Stimulated activated CD4-positive, alpha-beta T cell treated with anti-CD3 and anti-CD28 coated beads, Interleukin-15, amount 100 ng/mL, for 48 hours (primary cell): ENCODE data around the gene INMT.
"Not testable (repeated sequence)": the region's sequence is repeated elsewhere in the genome, so short reads cannot be mapped to it uniquely, and the experiment has no call there.

Source experiments
- DNase-seq, 2 donors: peaks; one replicate each; pipeline ENCODE4 v3.0.0-alpha.2; 2020; ENCODE audit warnings: low read depth in 2 of 2

INMT gene

DNA sequence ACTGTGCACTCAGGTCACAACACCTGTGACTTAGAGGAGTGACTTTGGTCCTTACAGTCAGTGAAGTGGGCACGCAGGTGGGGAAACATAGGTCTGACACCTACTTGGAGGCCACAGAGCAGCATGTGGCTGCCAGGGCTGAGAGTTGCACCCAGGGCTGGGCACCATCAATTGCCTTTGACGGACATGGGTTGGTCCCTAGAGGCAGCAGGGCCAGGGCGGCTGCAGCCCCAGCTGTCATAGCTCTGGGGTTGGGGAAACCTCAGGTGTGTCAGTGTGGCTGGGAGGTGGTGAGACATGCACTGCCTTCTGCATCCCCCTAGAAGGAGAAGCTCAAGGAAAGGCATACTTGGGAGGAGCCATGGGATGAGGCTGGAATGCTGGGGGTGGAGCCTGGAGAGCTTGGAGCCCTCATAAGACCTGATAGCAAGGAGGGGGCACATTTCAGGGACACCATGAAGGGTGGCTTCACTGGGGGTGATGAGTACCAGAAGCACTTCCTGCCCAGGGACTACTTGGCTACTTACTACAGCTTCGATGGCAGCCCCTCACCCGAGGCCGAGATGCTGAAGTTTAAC is at the start of gene INMT:
Gene INMT (plus strand): TSS at position 440 of the 578 bp plus-strand sequence. CDS start 16 bp downstream, at position 456.
- no peak for DNase-seq

GRCh38 chr7:30702200-30702599 is 49.7 kb upstream of the INMT start:
- no peak for DNase-seq

DNA sequence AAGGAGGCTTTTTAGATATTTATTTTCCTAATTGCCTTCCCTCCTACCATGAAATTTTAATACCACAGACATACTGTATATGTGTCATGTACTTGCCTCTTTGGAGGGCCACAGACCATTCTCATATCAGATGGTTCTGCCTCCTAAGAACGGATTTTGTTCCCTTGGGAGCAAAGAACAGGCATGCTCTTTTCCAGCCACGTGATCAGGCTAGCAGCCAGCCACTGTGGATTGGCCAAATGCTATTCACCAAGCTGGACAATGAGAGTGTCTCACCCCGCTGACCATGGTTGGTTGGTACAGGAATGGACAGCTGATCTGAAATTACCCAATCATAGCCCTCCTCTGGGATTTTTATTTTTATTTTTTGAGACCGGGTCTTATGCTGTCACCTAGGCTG is 48.2 kb upstream of the INMT start:
- DNase-seq, result no peak

- DNase-seq, result no peak
Measured at GRCh38 chr7:30705008-30705407, 46.9 kb upstream of the INMT start.

DNA sequence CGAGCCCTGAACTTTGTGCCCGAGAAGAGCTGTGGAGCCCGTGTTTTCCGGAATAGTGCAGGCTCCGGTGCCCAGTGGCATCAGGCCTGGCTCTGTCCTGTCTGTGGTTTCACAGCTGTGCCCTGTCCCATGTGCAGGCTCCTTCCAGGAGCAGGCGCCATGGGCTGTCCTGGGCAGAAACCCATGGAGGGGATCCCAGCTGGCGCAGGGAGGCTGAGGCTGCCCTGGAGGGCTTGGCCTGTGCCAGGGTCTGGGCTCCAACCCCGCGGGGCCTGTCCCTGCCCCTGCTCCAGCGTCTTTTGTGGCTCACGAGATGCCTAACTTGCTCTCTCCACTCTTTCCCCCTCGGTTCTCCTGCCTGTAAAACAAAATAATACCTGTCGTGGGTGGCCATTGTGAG is 46.3 kb upstream of the INMT start:
- no peak for DNase-seq

- DNase-seq, result no peak
Measured at GRCh38 chr7:30706316-30706715, 45.6 kb upstream of the INMT start.

GRCh38 chr7:30706908-30707307 is 45.0 kb upstream of the INMT start:
- no peak for DNase-seq

DNA sequence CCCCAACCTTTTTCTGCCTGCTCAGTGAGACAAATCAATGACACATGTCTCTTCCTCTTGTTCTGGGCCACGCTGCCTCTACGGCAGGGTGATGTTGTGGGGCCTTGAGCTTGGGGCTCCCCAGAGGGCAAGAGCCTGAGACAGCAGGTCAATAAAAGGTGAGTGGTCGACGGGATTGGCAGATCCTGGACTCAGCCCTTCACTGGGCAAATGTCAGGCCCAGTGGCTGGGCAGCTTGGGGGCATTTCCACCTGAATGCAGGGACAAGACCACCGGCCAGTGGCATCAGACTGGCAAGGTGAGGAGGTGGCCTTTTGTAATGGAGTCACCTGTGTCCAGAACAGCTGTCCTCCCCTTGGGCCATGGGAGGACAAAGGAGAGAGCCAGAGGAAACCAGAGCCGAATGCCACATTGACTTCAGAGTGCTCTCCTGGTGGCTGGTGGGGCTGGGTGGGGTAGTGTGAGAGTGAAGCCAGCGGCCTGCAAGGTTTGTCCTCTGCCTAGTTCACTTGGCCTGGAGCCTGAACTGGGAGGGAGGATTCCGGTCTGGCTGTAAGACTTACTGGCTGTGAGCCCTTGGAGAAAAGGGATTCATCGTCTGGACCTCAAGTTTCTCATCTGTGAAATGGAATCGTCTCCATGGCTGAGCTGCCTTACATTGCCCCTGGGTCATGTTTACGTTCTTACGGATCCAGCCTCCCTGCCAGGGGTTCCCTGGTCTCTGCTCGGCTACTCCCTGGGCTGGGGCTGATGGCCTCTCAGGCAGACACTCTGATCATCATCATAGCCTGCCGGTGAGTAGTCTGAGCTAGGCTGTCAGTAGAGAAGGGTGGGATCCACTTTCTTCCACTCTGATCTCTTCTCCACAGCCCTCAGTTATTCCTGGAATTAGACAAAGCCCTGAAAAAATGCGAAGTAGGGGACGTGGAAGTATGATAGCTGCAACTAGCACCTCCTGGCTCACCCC is 44.3 kb upstream of the INMT start:
- no peak for DNase-seq

- DNase-seq, result no peak
Measured at GRCh38 chr7:30708412-30708811, 43.5 kb upstream of the INMT start.

DNA sequence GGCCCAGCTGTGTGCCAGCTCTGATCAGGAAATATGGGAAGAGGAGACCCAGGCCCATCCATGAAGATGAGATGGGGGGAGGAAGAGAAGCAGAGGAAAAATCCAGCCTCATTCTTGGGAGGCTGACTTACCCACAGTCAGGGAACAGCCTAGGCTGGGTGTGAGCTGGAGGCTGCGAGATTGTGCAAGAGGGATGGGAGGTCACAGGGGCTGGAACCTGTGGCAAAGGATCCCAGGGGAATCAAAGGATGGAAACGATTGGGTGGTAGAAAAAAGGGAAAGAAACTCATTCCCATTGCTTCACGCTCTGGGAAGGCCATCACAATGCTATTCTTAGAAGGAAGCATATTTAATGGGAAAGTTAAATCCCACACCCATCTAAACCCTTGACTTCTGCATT is 43.0 kb upstream of the INMT start:
- DNase-seq, result no peak

DNA sequence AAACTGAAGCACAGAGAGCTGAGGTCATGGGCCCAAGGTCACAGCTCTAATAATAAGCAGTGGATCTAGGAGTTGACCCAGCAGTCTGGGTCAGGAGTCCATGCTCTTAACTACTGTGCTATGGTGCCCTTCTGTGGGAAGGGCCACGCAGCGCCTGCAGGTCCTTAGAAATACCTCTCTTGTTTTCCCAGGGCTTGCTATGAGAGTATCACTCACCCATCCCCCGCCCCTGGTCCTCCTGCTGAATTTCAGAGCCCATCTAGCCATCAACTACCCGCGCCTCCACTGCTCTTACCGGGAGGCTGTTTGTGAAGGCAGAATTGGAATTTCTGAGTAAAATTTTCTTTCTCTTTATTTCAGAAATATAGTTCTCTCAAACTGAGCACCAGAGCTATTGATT is 42.4 kb upstream of the INMT start:
- no peak for DNase-seq

DNA sequence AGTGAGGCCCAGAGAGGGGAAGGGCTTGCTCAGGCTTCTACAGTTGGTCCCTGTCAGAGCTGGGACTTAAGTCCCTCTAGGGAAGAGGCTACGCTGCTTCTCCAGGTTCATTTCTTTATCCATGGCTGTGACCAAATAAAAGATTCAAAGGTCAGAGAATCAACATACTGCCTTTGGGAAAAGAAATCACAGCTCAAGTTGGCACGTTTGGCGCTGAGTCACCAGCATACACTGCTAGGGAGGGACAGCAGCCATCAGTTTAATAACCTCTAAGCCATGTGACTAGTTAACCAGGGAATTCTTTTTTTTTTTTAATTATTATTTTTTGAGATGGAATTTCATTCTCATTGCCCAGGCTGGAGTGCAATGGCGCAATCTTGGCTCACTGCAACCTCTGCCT is 41.3 kb upstream of the INMT start:
- no peak for DNase-seq

DNA sequence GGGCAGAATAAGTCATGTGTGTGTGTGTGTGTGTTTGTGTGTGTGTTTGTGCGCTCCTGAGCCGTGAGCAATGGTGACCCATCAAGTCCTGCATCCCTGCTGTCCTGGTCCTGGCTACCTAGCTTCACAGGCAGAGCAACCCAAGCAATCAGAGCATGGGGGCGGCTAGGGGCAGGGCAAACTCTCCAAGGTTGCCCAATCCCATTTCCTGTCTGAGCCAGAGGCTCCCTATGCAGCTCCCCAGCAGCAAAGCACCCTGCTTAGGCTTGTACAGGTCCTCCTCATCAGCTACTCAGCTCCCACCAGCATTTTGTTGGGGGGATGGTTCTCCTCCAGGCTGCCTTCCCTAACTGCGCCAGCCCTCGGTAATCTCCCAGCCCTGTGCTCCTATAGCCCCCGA is 38.5 kb upstream of the INMT start:
- no peak for DNase-seq

DNA sequence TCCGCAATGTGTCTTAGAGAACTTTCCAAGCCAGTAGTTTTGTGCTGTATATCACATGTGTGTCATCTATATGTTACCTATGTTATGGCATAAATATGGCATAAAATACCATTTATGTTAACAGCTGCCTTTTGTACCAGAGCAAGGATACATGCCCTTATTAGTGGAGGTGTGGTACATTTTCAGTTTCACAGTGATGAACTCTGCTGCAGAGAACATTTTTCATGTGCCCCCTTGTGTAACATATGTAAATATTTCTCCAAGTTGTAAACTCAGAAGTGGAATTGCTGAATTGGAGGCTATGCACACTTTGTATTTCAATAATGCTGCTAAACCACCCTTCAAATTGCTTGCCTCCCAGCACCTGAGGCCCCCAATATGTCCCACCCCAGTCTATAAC is 37.8 kb upstream of the INMT start:
- DNase-seq, result no peak

GRCh38 chr7:30717181-30717580 is 34.8 kb upstream of the INMT start:
- DNase-seq, result no peak

DNA sequence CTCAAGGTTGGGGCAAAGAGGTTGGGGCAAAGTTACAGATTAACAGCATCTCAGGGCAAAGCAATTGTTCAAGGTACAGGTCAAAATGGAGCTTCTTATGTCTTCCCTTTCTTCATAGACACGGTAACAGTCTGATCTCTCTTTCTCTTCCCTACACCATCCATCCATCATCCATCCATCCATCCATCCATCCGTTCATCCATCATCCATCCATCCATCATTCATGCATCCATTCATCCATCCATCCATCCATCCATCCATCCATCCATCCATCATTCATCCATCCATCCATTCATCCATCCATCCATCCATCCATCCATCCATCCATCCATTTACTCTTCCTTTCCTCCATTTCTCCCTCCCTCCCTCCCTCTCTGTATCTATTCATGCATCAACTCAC is 32.5 kb upstream of the INMT start:
- DNase-seq, result not testable (repeated sequence)

- no peak for DNase-seq
Measured at GRCh38 chr7:30721211-30721610, 30.7 kb upstream of the INMT start.

DNA sequence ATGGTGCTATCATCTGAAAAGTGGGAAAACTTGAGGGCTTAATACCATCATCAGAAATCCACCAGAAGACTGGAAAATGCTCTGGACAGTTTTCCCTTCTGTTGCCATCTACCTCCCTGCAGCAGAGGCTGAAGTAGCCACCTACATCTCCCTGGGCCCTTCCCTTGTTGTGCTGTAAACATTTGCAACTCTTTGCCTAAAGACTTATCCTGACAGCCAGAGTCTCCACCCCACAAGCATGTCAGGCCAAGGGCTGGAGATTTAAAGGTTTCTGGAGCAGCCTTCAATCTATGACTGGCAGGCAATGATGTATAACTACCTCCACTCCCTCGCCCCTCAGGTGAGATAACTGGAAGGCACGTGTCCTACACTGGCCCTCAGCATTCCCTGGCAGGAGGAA is 29.7 kb upstream of the INMT start:
- DNase-seq, result no peak

DNA sequence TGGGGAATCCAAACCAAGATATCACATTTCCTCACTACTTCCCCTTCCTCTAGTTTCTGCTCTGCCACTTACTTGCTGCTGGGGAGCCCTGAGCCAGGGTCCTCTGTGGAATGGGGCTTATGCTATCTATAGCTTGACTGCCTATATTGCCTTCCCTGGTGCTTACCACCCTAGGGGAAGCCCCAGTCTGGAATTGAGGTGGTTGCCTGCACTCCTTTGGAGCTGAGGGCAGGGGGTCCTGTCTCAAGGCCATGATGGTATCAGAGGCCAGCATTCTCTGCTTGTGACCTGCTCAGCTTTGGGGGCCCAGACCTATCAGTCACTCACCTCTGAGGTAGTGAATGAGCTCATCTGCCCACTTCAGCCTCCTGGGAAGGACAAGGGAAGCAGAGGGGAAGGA is 29.3 kb upstream of the INMT start:
- DNase-seq, result no peak

- DNase-seq, result no peak
Measured at GRCh38 chr7:30723776-30724175, 28.2 kb upstream of the INMT start.

DNA sequence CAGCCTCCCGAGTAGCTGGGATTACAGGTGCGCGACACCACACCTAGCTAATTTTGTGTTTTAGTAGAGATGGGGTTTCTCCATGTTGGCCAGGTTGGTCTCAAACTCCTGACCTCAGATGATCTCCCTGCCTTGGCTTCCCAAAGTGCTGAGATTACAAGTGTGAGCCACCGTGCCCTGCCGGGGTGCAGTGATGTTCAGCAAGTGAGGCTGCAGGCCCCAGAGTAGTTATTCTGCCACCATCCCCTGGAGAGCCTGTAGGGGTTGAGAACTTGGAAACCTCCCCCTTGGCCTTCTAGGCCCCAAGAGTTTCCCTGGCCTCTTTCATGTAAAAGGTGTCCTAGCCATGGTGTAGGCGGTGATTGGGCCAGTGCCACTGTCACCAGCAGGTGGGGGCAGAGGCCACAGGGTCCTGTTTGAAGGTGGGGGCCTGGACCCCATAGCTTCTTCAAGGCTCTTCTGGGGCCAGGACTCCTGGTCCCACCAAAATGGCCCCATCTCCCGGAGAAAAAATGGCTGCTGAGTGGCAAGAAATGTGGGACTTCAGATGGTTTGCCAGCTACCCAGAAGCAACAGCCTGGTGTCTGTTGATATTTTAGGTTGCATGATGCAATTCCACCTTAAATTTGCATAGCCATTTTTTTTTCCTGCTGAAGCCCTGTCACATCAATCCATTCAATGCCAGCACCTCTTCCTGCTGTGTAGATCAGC is 25.5 kb upstream of the INMT start:
- no peak for DNase-seq

DNA sequence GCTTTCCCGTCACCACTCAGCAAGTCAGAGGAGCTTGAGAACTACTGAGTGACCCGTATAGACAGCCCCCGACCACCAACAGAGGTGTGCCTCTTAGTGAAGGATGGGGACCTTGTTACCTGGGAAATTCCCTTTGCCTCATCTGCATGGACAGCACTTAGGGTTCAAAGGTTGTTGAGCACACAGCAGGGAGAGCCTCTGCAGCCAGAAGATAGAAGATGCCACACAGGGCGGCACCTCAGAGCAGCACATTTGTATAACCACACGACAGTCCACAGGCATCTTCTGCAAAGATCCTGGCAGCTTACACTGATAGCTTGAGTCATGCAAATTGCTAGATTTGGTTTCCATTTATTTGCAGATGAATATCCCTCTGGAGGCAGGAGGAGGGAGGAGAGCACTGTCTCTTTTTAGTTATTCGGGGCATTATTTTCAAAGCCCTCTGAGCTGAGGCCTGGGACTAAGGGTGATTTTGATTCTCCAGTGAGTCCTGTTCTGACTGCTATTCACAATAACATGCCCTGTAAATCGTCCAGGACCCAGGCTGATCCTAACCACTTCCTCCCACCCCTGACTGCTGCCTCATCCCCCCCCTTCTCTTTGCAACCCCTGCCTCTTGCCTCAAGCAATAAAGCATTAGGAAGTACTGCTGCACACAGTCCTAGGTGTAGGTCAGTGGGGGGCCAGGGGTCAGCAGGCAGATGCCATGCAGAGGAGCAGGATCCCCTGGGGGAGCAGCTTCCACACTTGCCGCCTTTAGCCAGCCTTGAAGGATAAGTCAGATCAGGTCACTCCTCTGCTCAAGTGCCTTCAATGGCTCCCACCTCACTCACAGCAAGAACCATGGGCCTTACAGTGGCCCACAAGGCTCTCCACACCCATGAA is 24.6 kb upstream of the INMT start:
- DNase-seq, result peak in 1 of 2 donors; percentile 9
